HG03025 (cell line): Measurements from ENCODE around the gene ADAT2.
A peak's percentile ranks its signal among the peaks of the same experiment; 100 is the strongest.

ENCODE experiments used
- ATAC-seq: cut with Tn5 transposase; IDR thresholded peaks from one replicate; pipeline ENCODE4 v1.9.1; 2021; ENCODE audit warnings: mild to moderate bottlenecking, moderate library complexity; ENCODE audit not compliant: unreplicated experiment, low FRiP score

The ADAT2 gene

DNA sequence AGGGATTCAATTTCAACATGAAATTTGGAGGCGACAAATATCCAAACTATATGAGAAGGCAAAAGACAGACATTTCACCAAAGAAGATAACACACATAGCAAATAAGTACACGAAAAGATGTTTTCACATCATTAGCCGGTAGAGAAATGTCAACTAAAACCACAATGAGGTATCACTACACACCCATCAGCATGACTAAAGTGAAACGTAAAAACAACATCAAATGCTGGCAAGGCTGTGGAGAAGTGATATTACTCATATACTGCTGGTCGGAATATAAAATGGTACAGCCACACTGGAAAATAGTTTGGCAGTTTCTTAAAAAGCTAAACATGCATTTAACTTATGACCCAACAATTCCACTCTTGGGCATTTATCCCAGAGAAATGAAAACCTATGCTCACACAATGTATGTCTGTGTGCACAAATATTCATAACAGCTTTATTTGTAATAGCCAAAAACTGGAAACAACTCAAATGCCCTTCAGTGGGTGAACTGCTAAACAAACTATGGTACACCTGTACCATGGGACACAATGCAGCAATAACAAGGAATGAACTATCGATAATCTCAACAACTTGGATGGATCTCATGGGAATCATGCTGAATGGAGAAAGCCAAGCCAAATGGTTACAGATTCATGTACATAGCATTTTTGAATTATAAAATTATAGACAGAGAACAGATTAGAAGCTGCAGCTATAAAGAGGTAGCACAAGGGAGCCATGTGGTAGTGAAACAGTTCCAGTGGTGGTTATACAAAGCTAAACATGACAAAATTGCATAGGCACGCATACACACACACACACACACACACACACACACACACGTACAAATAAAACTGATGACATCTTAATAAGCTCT lies 8.6 kb downstream of the ADAT2 start:
- ATAC-seq: no peak

DNA sequence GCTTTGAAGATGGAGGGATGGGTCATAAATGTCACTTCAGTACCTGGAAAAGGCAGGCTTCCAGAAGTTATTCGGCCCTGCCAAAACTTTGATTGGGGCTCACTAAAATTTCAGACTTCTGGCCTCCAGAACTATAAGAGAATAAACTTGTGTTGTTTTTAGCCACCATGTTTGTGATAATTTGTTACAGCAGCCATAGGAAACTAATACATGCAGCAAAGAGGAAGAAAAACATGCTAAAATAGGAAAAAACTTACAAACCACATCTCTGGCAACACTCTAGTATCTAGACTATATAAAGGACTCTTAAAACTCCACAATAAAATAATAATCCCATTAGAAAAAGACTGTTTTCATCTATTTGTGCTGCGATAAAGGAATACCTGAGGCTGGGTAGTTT lies 9.5 kb downstream of the ADAT2 start:
- ATAC-seq: no peak

DNA sequence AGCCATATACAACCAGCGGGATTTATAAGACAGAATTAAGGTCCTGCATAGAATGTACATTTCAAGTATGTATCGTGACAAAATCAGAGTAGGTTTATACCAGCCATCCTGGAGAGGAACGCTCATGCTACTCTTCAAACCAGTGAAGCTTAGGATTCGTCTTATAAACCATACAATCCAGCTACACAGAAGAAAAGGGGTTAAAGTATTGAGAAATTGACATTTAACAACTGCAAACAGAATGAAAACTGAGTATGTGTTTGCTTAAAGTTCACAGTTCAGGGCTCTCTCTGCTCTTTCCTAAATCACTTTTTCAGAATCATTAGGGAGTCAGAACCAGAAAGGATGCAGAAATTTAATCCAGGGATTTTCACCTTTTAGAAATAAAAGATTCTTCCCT lies 17.9 kb downstream of the ADAT2 start:
- no peak for ATAC-seq

DNA sequence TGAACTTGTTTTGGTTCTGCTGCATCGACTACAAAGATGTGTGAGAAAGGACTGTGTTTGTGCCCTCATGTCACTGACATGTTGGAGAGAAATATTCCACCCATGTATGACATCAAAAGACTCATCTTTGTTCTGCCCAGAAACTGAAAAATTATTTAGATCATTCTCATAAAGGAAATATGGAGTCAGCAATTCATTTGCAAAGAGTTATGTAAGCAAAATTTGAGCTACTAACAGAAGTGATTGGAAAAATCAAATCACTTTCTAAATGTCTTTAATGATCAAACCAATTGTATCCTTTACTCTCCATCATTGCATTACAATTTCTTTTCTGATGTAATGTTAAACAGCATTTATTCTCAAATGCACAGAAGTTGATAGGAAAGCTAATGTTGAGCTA lies 19.3 kb downstream of the ADAT2 start:
- ATAC-seq: no peak

DNA sequence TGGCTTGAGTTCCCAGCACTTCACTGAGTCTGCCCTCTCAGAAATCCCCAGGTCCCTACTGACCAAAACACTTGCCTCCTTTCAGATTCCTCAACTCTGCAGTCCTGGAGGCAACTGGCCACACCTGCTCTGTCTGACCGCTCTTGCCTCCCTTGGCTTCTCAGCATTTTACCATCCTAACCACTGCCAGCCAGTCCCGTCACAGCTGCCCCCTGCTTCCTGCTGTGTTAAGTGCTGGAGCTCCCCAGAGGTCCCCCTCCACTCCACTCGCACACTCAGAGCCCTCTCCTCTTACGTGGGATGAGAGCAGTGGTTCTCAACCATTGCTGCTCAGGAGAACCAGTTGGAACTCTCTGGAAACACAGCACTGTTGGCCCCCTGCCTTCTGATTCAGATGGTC lies 20.5 kb downstream of the ADAT2 start:
- ATAC-seq: no peak

DNA sequence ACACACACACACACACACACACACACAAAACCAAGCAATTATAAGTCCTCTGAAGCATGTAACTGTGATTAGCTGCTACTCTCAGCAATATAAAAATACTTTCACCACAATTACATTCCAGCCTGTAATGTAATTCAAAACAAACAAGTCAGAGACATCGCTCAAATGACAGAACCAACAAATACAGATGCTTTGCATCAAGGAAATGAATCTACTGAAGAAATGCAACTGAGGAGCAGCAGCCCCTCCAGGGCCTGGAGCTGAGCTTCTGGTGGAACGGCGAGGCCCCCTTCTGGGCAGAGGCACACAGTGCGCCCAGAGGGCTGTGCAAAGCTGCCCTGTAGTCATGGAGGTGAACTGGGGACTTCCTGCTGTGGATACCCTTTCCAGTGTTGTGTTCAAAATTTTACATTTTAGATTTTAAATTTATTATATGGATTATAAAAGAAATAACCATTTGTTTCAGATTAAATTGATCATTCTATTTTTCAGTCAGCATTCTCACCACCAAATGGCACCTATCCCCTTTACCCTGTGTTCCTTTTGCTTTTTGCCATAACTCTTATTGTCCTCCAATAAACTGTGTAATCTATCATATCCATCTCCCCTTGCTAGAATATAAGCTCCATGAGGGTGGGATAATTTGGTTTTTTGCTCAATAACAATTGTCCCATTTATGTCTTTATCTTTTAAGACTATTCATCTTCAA lies 23.2 kb downstream of the ADAT2 start:
- ATAC-seq: peak; percentile 100

DNA sequence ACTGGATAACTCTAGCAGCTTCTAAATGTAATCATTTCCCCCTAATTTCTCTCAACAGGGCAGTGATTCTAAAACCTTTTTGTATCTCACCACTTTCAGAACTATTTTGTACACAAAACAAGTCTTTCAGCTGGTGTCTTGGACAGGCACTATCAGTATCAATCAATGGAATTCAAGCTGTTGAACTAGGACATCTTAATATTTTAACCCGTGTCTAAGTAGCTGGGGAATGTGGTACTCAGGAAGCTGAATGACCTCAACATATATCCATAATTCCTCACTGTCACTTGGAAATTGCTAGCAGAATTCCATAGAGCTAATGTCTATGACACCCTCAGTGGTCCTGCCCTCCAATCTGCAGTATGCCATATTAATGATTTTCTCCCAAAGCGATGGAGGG lies 24.5 kb downstream of the ADAT2 start:
- no peak for ATAC-seq

DNA sequence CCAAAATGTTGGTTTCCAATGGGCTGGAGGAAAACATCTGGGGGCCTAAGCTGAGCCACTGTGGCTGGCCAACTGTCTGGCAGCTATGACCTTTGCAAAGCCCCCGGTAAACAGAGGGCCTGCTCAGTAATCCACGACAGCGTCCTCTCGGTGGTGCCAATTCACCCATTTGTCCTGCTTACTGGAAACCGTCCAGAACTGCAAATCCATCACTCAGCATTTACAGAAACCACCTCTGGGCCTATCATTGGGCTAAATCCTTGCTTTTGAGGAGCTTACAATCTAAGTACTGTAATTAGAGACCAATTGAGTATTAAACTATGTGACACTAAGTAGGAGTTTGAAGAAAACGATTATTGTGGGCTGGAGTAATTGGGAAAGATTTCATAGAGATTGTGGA lies 31.0 kb downstream of the ADAT2 start:
- no peak for ATAC-seq

DNA sequence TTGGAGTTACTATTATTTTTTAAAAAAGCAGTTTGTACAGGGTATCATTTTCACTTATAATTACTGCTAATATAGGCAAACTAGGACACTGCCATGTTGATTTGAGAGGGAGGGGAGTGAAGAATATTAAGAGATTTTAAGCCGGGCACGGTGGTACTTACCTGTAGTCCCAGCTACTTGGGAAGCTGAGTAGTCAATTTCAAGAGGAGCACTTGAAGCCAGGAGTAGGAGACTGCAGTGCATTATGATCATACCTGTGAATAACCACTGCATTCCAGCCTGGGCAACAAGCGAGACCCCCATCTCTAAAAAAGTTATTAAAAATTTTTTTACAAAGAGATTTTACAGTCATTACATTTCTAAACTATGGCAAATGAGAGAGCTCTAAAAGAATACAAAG lies 35.7 kb downstream of the ADAT2 start:
- no peak for ATAC-seq

DNA sequence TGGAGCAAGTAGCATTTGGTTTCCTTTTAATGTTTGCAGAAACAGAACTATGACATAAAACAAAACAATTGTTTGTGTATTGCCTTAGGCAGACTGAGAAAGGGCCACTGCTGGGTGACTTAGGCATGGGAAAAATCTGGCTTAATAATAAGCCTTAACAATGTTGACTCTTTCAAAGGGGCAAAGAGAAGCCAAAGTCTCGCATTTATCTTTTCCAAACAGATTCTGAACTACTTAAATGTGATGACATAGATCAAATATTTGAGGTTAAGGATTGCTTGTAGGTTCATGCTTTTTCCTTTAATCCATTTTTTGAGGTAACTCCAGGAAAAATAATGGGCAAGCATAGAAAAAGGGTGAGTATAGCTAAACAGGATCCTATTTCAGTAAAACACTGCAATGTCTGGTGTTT lies 39.6 kb downstream of the ADAT2 start:
- no peak for ATAC-seq

DNA sequence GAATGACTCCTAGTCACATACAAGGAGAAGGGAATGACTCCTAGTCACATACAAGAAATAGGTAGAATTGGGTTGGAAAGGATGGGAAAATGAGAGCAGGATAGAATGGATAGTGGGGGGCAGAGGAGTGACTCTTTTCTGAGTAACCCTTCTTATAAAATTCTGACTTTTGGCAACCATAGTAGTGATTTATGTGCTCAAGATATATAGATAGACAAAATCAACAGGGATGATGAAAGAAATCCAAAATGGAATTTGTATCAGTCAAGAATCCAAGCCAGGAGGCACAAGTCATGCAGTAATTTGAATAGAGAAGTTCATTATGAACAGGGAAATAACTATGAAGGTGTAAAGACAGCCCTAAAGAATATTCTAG lies 41.7 kb downstream of the ADAT2 start:
- ATAC-seq: no peak

DNA sequence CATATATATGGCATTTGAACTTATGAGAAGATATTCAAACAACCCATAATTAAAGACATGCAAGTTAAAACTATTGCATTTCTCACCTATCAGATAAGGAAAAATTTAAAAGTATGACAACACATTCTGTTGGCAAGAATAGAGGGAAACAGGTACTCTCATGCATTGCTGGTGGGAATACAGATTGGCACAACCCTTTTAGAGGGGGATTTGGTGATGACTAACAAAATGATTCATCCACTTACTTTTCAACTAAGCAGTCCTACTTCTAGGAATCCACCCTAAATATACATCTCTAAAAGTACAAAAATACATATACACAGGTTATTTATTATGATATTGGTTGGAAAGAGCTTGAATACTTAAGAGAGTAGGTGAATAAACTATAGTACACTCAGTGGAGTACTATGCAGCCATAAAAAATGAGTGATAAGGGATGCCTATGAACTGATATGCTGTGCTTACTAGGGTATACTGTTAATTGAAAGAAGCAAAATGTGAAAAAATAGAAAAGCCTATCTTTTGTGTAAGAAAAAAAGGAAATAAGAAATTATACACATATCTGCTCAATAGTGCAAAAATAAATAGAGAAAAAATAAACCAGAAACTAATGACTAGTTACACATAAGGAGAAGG lies 42.2 kb downstream of the ADAT2 start:
- ATAC-seq: no peak

DNA sequence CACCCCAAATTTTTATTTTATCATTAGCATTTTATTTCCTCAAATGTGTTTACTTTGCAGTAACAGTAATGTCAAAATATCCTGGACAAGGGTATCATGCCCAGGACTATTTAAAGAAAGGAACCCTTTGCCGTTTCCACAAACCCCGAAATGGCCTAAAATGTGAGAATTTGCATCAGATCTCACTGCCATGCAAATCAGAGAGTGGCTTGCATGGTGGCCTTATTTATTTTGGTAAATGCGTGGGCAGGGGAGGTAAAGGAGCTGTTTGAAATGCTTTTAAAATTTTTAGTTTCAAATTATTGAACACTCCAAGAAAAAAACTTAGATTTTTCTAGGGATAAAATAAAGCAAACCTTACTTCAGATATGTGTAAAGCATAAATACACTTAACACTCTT lies 43.8 kb downstream of the ADAT2 start:
- no peak for ATAC-seq

DNA sequence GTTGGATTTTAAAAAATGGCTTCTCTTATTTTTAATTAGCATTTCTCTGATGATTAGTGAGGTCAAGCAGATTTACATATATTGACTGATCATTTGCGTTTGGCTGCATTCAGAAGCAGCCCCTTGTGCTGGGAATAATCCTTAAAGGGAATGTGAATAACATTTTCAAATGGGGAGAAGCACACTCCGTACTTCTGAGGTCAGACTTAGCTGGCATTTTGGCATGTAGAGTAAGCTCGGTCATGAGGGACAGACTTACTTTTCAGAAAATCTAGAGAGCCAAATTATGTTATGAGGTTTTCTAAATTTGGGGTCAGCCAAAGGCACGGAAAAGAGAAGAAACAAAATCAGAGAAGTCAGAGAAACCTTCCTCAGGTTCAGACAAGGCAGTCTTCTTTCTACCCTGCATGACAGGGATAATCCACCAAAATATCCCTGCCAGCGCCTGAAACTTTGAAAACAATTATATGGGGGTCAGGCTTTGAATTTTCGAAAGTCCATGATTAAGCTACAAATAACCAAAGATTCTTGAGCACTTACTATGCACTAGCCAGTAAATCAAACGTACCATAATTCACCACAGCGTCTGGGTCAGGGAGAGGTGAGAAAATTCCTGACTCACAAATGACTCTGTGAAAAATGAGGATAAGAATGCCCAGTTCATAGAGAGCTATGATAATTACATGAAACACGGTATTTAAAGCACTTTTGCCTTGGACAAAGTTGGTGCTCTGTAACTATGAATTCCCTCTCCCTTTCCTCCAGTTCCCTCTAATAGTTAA lies 44.9 kb downstream of the ADAT2 start:
- ATAC-seq: no peak

DNA sequence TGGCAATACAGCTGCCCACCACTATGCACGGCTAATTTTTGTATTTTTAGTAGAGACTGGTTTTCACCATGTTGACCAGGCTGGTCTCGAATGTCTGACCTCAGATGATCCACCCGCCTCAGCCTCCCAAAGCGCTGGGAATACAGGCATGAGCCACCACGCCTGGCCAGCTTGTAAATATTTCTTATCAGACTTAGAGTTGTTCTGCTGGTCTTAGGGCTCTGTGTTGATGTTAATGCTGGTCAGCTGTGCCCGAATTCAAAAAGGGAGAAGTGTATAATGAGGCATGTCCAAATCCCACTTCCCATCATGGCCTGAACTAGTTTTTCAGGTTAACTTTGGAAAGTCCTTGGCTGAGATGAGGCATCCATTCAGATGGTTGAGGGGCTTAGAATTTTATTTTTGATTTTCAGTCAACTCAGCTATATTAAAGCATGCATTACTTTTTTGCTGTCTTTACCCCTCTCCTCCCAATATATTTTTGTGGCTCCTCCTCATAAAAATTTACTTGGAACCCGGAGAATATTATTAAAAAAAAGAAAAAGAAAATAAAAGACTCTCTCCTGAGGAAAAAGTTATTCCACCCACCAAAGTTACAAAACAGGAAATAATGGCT lies 47.7 kb downstream of the ADAT2 start:
- ATAC-seq: no peak

DNA sequence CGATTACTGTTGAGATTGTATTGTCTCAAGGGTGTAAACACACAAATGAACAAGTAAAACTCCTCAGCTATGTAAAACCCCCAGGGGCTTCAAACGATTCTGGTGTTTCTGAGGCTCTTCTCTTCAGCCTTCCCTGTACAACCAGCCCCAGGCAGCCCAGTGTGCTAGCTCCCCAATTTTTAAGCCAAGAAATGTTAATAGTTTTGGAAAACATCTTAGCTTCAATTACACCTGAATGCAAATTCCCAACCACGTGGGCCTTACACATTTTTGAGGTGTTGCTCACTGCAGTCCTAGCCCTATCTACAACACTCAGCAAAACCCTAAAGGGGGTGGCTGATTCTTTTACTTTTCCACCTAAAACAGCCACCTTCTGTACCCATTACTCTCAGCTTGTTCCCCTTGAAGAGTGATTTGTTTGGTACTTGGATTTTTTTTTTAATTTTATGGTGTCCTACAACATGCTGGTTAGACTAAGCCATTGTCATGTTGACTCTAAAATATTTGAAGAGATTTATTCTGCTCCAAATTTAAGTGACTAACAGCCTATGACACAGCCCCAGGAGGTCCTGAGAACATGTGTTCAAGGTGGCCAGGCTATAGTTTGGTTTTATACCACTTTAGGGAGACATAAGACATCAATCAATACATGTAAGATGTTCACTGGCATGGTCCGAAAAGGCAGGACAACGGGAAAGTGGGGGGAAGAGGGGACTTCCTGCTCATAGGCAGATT lies 48.7 kb downstream of the ADAT2 start:
- no peak for ATAC-seq

DNA sequence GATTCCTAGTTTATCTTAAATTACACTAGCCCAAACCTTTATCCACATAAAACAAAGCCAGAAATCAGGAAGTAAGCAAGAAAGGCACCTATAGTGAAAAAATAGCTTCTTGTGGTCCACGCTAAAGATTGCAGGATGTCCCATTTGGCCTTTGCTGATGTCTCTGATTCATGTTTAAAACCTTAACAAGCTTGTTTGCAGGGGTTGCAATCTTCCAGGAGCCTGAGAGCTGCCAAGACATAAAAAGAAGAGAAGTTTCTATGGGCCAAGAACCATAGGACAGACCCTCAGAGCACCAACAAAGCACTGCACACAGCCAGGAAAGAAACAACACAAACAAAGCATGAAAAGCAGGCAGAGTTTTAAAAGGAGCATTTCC lies 49.4 kb downstream of the ADAT2 start:
- ATAC-seq: no peak

DNA sequence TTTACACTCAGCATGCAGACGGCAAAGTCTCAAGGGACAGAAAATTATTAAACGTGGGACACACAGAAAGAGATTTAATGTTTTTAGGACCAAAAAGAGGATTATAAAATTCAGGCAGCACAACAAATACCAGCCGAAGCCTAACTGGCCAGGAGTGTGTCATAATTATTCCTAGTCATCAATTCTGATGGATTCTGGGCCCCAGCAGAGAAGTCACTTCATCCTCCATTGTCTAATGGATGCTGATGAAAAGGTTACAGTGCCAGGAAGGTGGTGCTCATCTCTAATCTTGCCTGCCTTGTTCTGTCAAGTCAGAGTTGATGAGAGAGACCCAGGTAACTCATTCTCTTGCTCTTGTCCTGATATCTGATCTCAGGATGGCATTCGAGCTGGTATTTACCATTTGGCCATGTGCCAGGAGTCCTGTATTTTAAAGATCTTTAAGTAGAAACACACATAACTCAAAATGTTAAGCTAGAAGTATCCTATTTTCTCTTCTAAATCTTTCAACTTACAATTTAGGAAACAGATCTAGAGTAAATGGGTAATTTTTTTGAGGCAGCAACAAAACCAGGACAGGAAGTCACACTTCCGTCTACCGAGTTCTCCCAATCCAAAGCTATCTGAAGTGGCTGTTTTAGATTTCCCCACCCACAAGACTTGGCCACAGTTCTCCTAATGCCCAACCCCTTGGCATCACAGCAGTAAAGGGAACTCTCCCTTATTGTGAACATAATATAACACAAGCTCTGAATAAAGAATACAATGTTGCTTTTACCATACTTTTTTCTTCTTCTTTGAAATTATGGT lies 50.0 kb downstream of the ADAT2 start:
- no peak for ATAC-seq

DNA sequence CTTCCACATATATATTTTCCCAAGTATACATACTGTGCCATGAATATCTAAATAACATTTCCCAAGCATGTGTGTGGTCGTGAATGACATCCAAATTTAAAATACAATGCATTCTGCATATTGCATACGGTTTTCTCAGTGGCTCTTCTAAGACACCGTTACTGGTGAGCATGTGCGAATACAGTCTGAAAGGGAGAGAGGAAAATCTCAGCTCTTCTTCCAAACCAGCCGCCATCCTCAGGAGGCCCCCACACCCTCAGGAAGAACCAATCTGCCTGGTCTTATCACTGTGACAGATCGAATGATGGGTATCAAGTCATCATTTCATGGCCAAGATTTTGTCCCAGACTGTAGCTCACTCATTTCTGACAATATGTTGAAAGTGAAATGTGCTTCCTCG lies 50.7 kb downstream of the ADAT2 start:
- ATAC-seq: no peak
